NCI-H187 (cell line): ENCODE data around the gene MPG.

Experiments used
- DNase-seq, 2 experiments: peaks; one replicate each; lab custom pipeline; 2025; lab: John Stamatoyannopoulos, UW

The MPG gene

GRCh38 chr16:50769-51591 is 27.0 kb upstream of the MPG start:
- no peak for DNase-seq

GRCh38 chr16:53346-54236 is 24.4 kb upstream of the MPG start, which contains the start of the genes POLR3K and SNRNP25:
POLR3K (minus strand) TSS chr16:53608; CDS start chr16:53586, 22 bp downstream.
SNRNP25 (plus strand) TSS chr16:53828; CDS start chr16:54017, 189 bp downstream.
- DNase-seq, result peak; percentile 97 to 98

DNA sequence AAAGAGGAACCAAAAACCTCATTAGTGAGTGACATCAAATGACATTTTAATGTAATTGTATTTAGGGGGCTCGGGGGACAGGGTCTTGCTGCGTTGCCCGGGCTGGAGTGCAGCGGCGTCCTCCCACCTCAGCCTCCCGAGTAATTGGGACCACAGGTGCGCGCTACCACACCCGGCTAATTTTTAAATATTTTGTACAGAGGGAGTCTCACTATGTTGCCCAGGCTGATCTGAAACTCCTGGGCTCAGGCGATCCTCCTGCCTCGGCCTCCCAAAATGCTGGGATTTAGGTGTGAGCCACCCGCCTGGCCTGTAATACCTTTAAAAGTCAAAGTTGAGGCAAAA is 23.8 kb upstream of the MPG start:
- no peak for DNase-seq

GRCh38 chr16:55571-56136 is 22.4 kb upstream of the MPG start:
- no peak for DNase-seq

- DNase-seq, result no peak
Observed at GRCh38 chr16:56231-56927, 21.6 kb upstream of the MPG start.

- no peak for DNase-seq
Observed at GRCh38 chr16:57711-58110, 20.3 kb upstream of the MPG start.

GRCh38 chr16:58491-59439 is 19.3 kb upstream of the MPG start:
- DNase-seq, result no peak

GRCh38 chr16:59440-60059 is 18.5 kb upstream of the MPG start:
- no peak for DNase-seq

DNA sequence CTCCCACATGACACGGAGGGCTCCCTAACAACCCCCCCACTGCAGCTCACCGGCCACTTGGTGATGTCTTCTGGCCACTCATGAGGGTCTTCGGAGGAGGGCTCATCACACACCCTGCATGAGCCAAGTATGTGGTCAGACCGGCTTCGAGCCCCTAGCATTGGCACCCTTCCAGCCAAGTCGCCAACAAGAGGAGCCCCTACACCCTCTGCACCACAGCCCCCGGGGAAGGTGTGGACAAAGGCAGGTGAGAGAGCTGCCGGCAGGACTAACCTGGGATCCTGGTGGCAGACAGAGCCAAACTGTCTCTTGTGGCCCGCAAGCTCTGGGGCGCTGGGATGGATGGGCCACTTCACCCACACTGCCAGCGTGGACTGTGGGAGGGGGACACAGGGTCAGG is 17.9 kb upstream of the MPG start:
- DNase-seq, result no peak

DNA sequence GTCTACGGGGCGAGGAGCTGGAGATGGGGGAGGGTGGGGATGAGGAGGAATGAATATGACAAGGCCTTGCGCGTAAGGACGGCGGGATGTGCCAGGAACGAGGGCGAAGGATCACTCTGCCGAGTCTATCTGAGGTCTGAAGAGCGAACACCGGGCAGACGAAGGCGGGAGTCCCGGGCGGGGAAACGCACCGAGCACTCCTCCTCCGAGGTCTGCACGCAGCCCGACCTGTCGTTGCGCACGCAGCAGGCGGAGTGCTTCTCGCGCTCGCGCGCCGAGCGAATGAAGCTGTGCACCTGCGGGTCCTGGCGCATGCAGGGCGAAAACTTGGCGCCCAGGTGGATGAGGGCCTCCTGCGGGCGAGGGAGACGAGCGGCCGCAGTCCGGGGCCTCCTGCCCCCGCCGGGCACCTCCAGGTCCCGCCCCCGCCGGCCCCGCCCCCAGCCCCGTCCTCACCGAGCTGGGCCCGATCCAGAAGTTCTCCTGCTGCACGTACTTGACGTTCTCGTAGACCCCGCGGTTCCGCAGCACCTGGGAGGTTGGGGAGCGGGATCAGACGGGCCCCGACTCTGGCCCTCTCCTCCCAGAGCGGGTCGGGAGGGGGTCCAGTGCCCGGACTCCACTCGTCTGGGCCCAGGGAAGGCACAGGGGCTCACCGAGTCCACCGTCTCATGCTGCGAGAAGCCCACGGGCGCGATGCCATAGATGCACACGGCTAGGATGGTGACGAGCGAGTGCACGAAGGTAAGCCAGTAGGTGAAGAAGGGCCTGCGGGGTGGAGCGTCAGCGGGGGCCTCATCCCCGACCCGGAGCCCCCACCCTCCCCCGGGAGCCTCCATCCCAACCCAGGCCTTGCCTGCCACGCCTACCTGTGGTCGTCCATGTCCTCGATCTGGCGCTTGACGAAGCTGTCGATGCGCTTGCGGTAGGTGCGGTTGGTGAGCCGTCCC is 16.8 kb upstream of the MPG start:
- no peak for DNase-seq

- DNase-seq, result no peak
Observed at GRCh38 chr16:61879-62281, 16.1 kb upstream of the MPG start.

GRCh38 chr16:62283-62967 is 15.6 kb upstream of the MPG start:
- DNase-seq, result no peak

DNA sequence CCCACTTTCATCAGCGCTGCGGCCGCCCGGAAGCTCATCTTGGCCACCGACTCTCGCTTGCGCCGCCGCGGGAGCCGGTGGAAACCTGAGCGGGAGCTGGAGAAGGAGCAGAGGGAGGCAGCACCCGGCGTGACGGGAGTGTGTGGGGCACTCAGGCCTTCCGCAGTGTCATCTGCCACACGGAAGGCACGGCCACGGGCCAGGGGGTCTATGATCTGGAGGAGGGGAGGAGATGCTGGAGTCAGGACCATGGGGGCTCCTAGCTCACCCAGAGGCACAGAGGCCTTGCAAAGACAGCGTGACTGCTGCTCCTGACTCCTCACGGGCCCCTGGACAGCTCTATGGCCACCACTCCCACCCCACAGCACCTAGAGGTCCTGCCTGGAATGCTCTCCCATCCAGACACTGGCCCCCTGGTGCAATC is 15.0 kb upstream of the MPG start:
- no peak for DNase-seq

GRCh38 chr16:63466-63865 is 14.6 kb upstream of the MPG start:
- DNase-seq, result no peak

GRCh38 chr16:63998-64913 is 13.8 kb upstream of the MPG start:
- peak; percentile 29 to 47 for DNase-seq

GRCh38 chr16:64914-65255 is 13.1 kb upstream of the MPG start:
- no peak for DNase-seq

DNA sequence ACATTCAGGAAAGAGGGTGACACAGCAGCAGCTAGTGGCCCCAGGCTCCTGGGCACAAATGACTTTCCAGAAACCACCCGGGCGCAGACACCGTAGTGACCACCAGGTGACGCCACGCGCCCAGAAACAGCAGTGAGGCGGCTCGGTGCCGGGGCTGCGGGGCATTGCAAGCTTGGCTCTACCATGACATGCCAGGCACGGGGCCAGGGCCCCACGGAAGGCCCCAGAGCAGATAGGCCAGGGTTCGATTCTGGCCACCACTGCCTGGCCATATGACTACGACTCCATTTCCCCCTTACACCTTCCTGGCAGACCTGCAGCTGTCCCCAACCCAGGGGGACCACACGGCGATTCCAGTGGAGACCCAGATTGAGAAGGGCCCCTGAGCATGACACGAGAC is 12.3 kb upstream of the MPG start:
- peak; percentile 69 to 72 for DNase-seq
